H54 (cell line): ENCODE data around the gene PPP4R2.

Experiments
- DNase-seq: peaks from one replicate; pipeline ENCODE4 v3.0.0; 2011; ENCODE audit warnings: low spot score, mixed read lengths; ENCODE audit not compliant: insufficient read length
- FAIRE-seq: peaks from 3 replicates; lab custom pipeline; 2011; peaks lifted over from hg19 to GRCh38; lab: Jason Lieb, UNC
- POLR2A ChIP-seq: IDR thresholded peaks from 2 replicates; pipeline ENCODE4 v1.6.1; 2011; ENCODE audit warnings: low read depth, mild to moderate bottlenecking, low read length

Gene PPP4R2

DNA sequence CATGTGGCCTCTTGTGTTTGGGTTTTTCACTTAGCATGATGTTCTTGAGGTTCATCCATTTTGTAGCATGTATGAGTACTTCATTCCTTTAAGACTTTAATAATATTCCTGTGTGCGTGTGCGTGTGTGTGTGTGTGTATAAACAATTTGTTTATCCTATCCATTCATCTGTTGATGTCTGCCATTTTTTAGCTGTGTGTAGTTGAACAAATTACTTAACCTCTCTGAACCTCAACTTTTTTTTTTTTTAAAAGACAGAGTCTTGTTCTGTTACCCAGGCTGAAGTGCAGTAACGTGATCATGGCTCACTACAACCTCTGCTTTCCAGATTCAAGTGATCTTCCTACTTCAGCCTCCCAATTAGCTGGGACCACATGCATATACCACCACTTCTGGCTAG is 112.1 kb downstream of the PPP4R2 start:
- TF ChIP-seq POLR2A: no peak
- FAIRE-seq: no peak
- DNase-seq: no peak

DNA sequence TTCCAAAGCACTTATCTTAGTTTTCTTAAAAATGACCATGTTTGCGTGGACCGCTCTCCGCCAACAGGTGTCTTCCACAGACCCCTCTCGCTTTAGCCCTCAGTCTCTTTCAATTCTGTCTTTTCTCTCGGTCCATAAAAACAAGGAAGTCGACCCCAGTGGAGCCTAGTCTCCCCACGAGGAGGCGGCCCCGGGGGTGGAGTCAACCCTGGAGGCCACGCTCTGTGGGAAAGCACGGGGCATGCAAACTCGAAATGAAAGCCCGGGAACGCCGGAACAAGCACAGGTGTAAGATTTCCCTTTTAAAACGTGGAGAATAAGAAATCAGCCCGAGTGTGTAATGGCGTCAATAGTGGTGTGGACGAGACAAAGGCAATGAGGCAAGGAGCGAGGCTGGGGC is 113.9 kb downstream of the PPP4R2 start:
- DNase-seq (no peak), FAIRE-seq (peak; percentile 96)
- no peak for TF ChIP-seq POLR2A

DNA sequence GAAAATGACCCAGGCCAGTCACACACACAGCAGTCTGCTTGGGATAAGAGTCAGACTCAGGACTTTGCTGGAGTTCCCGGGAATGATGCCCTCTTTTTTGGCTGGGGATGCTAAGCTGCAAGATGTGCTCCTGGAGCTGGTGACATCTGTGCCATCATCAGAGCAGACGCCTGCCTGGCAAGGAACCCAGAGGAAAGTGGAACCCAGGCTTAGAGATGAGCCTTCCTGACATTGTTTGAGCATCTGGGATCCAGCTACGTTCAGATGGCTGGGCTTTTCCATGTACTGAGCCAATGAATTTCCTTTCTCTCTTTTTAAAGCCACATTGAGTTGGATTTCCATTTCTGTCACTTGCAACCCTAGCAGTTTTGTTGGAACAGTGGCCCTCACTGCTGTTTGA is 118.1 kb downstream of the PPP4R2 start:
- TF ChIP-seq POLR2A: no peak
- DNase-seq (no peak), FAIRE-seq (no peak)

DNA sequence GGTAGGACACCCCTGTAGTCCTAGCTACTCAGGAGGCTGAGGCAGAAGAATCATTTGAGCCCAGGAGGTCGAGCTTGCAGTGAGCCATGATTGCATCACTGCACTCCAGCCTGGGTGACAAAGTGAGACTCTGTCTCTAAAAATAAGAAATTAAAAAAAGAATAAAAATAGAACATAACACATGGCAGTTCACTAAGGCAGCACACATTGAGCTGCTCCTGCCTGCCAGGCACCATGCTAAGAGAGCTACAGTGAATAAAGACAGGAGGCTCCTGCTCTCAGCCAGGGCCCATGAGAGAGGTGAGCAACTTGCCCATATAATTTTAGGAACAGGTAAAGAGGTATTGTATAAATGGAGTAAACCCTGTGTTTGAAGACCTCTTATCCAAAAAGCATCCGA is 119.2 kb downstream of the PPP4R2 start:
- FAIRE-seq (no peak), DNase-seq (no peak)
- no peak for TF ChIP-seq POLR2A
